Anterior cingulate cortex (tissue), 58 donors: ENCODE results near the gene ANKRD11.
"Not testable (repeated sequence)": the region's sequence is repeated elsewhere in the genome, so short reads cannot be mapped to it uniquely, and the experiment has no call there.

ENCODE experiments used
- DNase-seq, 58 donors: peaks; one replicate each; lab custom pipeline; 2025; lab: John Stamatoyannopoulos, UW

ANKRD11 gene

GRCh38 chr16:89454378-89455125, 35.8 kb downstream of the ANKRD11 start:
- not testable (repeated sequence) for DNase-seq

GRCh38 chr16:89453501-89454321, 36.6 kb downstream of the ANKRD11 start:
- peak in 5 of 58 donors; percentile 12 to 34 (median 22) for DNase-seq

- DNase-seq = no peak
Observed at GRCh38 chr16:89452925-89453324, 37.4 kb downstream of the ANKRD11 start.

- no peak for DNase-seq
Observed at GRCh38 chr16:89452241-89452640, 38.1 kb downstream of the ANKRD11 start.

- DNase-seq = no peak
Observed at GRCh38 chr16:89450537-89450936, 39.8 kb downstream of the ANKRD11 start.

- no peak for DNase-seq
Observed at GRCh38 chr16:89449726-89450335, 40.5 kb downstream of the ANKRD11 start.

- DNase-seq = no peak
Observed at GRCh38 chr16:89448656-89449055, 41.7 kb downstream of the ANKRD11 start.

- DNase-seq = peak in 1 of 58 donors; percentile 27
Observed at GRCh38 chr16:89446975-89447293, 43.4 kb downstream of the ANKRD11 start.

GRCh38 chr16:89446136-89446974, 44.0 kb downstream of the ANKRD11 start:
- no peak for DNase-seq

- DNase-seq = no peak
Observed at GRCh38 chr16:89445166-89445565, 45.2 kb downstream of the ANKRD11 start.

GRCh38 chr16:89444728-89445127, 45.6 kb downstream of the ANKRD11 start:
- DNase-seq = no peak

GRCh38 chr16:89444151-89444723, 46.1 kb downstream of the ANKRD11 start:
- no peak for DNase-seq

- DNase-seq = peak in 1 of 58 donors; percentile 34
Observed at GRCh38 chr16:89443727-89444084, 46.7 kb downstream of the ANKRD11 start.

GRCh38 chr16:89442990-89443726, 47.2 kb downstream of the ANKRD11 start:
- no peak for DNase-seq

GRCh38 chr16:89442588-89442987, 47.8 kb downstream of the ANKRD11 start:
- DNase-seq = no peak

- no peak for DNase-seq
Observed at GRCh38 chr16:89439659-89440058, 50.7 kb downstream of the ANKRD11 start.

GRCh38 chr16:89437991-89438390, 52.4 kb downstream of the ANKRD11 start:
- DNase-seq = no peak

GRCh38 chr16:89437251-89437987, 52.9 kb downstream of the ANKRD11 start:
- no peak for DNase-seq

GRCh38 chr16:89436366-89436765, 54.0 kb downstream of the ANKRD11 start:
- DNase-seq = no peak
